Measurements from ENCODE around the gene FOXO6.
"Not testable (repeated sequence)": the region's sequence is repeated elsewhere in the genome, so short reads cannot be mapped to it uniquely, and the experiment has no call there.

Gene FOXO6

GRCh38 chr1:41329662-41330587 lies 31.3 kb upstream of the FOXO6 start:
- no peak for DNase-seq

DNA sequence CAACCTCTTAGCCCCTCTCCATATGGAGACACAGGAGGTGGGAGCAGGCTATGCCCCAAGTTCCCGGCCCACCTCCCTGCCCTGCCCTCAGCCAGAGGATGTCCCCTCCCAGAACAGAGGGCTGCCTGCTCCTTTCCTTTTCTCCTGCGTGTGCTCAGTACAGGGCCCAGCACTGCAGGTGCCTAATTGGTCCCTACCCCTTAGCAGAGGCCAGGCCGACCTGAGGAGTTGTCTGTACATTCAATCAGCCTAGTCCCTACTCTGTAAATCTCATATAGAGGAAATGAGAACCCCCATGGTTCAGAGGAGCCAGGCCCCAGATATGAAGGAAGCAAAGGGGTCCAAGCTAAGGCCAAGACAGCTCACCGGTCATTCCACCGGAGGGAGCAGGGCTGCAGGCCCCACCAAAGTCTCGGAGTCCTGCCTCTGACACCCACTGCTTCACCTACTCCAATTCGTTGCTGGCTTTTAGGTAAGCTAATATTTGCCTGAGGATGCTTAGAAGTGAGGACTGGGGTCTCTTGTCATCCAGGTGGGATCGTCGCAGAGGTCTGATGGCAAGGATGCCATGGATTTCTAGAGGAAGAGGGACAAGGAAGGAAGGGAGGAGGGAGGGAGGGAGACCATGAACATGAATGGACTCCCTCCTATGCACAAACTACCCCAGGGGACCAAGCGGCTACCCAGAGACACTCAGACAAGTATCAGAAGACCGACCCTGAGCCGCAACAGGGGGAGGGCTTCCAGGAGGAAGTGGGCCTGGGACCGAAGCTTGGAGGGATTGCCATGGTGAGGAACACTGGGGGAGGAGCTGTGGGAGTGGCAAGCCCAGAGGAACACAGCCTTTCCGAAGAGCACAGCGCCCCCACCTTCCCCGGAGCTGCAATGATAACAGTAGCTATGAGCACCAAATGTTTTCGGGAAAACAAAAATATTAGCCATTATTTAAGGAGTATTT lies 30.4 kb upstream of the FOXO6 start:
- DNase-seq: no peak

DNA sequence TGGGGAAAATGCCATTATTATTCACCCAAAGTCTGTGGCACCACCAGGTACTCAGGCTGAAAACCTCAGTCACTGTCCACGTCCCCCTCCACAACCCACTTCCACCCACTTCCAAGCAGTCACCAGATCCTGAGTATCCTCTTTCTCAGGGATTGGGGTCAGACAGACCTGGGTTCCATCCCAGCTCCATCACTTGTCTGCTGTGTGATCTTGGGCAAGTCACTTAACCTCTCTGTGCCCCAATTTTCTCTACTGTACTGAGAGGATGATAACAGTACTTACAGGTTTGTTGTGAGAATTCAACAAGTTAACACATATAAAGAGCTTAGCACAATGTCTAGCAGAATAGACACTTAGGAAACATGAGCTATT lies 29.7 kb upstream of the FOXO6 start:
- no peak for DNase-seq

- not testable (repeated sequence) for DNase-seq
Measured at GRCh38 chr1:41332161-41332560, 29.1 kb upstream of the FOXO6 start.

- DNase-seq: peak in 1 of 5 donors; percentile 25
Measured at GRCh38 chr1:41333146-41333784, 28.0 kb upstream of the FOXO6 start.

DNA sequence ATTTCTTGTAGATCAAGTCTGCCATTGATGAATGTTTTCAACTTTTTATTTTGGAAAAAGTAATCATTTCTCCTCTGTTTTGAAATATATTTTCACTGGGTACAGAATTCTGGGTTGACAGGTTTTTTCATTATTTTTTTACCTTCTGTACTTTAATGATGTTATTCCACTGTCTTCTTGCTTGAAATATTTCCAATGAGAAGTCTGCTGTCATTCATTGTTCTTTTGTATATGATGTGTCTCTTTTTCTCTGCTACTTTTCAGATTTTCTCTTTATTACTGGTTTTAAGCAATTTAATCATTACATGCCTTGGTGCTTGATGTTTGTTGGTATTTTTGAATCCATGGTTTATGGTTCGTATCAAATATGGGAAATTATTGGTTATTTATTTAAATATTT lies 22.4 kb upstream of the FOXO6 start:
- no peak for DNase-seq

GRCh38 chr1:41340655-41341364 lies 20.4 kb upstream of the FOXO6 start:
- no peak for DNase-seq

GRCh38 chr1:41341365-41341683 lies 19.9 kb upstream of the FOXO6 start:
- DNase-seq: no peak

GRCh38 chr1:41341772-41342562 lies 19.3 kb upstream of the FOXO6 start:
- no peak for DNase-seq

DNA sequence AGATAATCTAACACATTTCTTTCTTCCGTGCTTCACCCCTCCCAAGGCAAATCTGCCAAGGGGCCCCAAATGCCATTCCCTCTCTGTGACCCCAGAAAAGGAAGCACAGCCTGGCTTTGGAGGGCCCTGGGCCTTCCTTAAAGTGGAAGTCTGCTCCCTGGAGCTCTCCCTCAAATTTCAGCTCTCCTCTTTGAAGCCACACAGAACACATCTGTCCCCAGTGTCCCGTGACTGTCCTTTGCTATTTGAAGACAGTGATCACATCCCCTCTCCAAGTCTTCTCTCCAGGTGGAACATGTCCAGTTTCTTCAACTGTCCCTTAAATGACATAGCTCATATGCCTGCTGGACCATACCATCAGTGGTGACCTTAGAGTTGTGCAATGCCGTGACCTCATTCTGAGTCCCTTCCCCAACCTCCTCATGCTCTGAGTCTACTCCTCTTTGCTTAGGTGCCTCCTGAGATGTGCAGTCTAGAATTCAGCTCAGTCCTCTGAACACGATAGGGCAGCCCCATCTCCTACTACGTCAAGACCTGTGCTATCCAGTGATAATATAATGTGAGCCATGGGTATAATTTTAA lies 18.4 kb upstream of the FOXO6 start:
- DNase-seq: no peak

DNA sequence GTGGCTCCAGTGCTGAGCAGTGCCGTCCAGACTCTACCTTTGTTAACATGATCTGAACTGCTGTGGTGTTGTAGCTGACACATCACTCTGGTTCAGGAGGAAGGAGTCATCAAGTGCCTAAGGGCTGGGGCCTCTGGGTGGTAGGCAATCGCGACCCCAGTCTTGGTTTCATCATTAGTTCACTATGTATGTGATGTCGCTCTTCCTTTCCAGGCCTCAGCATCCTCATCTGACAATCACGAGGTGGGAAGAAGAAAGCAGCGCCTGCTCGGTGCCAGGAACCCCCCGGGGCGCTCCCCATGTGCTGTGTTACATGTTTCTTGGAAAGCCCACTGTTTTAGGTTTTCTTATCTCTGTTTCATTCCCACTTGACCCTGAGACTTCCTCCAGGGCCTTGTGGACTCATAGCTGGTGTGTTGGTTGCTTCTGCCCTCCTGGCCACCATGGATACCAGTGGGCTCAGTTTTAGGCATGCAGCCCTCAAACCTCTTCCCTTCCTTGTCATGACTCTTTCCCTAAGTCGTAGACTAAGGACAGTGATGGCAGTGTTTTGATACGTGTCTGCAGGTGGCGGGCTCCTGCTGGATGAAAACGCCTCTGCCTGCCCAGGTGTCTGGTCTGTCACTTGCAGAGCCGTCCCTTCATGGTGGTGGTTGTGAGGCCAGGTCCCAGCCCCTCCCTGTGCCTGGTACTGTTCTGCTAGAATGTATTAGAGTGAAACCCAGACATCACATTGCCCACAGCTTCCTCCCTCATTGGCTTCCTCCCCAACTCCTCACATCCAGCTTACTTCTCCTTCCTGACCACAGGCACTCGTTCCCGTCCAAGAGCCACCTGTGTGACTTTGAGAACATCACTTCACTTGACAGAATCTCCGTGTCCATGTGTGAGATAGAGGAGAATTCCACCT lies 17.2 kb upstream of the FOXO6 start:
- no peak for DNase-seq

DNA sequence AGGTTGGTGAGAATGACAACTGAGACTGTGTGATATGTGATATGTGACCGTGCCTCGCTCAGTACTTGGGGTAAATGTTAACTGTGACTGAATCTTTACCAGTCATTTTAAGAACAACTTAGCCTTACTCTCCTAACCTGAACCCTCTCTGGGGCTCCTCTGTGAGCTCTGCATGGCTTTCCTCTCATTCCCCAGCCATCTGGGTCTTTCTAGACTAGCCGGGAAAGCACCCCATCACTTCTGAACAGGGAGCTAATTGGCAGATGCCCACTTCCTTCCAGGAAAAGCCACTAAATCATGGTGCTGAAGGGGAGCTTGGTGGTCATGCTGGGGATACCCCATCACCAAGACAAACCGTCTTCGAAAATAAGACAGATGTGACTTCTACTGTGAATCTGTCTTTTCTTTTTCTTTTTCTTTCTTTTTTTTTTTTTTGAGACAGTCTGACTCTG lies 16.5 kb upstream of the FOXO6 start:
- DNase-seq: peak in 1 of 5 donors; percentile 22

DNA sequence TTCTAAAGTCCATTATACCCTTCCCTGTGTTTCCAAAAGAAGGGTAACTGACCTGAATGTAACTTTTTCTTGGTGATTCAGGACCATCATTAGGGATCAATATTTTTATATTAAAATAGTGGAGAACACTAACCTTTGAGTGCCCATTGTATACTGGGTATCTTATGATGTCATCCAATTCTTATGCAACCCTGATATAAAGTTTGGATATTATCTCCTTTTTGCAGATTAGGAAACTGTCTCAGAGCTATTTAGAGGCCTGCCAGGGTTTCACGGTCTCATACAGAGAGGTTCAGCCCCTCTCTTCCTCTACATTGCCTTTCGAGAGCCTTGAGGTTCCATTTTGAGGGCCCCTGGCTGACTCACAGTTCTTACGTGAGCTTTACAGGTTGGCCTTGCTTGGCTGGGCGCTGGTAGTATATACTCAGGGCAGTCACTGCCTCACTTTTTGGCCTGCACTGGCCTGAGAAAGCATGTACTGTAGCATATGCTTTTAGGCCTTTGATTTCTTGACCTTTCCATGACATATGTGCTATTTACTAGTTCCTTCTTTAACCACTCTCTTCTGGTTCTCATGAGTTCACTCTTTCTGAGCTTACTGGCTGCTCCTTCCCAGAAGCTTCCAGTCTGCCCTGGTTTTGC lies 15.7 kb upstream of the FOXO6 start:
- no peak for DNase-seq

DNA sequence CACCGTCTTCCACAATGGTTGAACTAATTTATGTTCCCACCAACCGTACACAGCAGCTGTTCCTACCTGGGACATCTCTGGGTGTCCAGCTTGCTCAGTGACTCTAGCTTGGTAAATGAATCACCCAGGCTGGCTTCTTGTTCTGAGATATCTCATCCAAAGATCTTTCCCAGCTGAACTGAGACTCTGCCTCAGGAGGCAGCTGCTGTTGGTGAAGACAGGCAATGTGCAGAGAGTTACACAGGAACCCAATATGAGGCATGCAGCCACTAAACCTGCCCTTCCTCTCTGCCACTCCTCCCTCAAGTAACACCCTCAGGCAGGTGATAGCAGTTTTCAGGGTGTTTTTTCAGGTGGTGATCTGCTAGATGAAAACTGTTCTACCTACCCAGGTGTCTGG lies 14.0 kb upstream of the FOXO6 start:
- DNase-seq: no peak

GRCh38 chr1:41348394-41348793 lies 12.8 kb upstream of the FOXO6 start:
- DNase-seq: no peak

- no peak for DNase-seq
Measured at GRCh38 chr1:41349361-41350054, 11.7 kb upstream of the FOXO6 start.

DNA sequence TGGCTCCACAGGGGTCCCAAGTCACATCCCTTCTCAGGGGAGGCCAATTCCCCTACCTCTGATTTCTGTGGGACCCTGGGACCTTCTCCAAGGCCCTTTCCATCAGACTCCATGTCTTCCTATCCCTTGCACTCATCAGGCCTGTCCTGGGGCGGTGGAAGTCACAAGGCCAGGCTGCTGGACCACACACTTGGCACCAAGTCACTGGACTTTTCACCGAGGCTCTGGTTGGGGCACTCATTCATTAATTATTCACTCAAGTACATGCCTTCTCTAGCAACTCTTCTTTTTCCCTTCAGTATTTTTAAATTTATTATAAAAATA lies 11.2 kb upstream of the FOXO6 start:
- no peak for DNase-seq

DNA sequence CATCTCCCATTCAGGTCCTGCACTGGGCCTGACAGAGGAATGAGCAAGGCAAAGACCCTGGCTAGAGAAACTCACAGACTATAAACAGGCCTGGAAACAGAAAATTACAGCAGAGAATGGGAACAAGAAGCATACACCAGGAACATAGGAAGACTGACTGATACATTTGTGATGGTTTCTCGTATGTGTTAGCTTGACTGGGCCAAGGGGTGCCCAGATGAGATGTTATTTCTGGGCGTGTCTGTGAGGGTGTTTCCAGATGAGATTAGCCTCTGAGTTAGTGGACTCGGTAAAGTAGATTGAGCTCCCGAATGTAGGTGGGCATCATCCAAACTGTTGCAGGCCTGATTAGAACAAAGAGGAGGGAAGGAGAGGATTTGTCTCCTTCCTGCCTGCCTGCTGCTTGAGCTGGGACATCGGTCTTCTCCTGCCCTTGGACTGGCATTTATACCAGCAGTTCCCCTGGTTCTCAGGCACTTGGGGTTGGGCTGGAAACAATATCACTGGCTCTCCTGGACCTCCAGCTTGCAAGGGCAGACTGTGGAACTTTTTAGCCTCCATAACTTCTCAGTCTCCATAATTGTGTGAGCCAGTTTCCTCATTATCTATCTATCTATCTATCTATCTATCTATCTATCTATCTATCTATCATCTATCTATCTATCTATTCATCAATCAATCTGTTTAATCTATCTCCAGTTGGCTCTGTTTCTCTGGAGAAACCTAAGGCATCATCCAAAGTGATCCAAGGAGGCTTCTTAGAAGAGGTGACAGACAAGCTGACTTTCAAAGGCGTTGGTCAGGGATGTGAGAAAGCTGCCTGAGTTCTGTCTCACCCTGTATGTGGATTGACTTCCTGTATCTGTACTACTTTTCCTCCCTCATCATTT lies 9.7 kb upstream of the FOXO6 start:
- DNase-seq: no peak
